ENCODE results near the gene NFATC4. TPM values are rescaled to one million over a fixed set of nuclear protein-coding genes. Genes with fewer than 3 reads are reported as not detected.
A peak's percentile ranks its signal among the peaks of the same experiment; 100 is the strongest.

NFATC4 gene
- total and polyA plus RNA-seq, 12 donors, result 3.0 to 69.2 (median 9.9) TPM

DNA sequence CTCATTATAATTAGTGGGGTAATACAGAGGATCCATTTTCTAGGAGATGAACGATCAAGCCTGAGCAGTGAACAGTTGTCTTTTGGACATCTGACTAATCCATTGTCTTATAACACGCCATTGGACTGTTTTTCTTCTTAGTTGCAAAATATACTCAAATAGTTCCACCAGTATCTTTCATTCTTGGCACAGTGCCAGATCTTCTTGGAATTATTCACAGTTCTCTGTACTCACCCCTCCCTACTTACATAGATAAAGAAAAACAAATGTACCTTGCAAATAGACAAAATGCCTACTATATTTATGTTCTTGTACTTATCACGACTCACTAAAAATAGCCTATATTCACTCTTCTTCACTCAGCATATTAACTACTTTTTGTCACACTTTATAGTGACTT lies 57.7 kb downstream of the NFATC4 start:
- Histone ChIP-seq H3K9me3 (no peaks in the 10 kb centered on the region), H3K4me1 (peaks cover 0 to 36% (median 23%) of the 10 kb centered on the region in 9 donors), H3K4me3 (no peak overlapping the region), H3K27me3 (no peaks in the 10 kb centered on the region), H3K27ac (peak overlapping the region in 8 of 10 donors; percentile 21 to 77 (median 48)), H3K36me3 (no peaks in the 10 kb centered on the region)
- TF ChIP-seq, protein P1, sequence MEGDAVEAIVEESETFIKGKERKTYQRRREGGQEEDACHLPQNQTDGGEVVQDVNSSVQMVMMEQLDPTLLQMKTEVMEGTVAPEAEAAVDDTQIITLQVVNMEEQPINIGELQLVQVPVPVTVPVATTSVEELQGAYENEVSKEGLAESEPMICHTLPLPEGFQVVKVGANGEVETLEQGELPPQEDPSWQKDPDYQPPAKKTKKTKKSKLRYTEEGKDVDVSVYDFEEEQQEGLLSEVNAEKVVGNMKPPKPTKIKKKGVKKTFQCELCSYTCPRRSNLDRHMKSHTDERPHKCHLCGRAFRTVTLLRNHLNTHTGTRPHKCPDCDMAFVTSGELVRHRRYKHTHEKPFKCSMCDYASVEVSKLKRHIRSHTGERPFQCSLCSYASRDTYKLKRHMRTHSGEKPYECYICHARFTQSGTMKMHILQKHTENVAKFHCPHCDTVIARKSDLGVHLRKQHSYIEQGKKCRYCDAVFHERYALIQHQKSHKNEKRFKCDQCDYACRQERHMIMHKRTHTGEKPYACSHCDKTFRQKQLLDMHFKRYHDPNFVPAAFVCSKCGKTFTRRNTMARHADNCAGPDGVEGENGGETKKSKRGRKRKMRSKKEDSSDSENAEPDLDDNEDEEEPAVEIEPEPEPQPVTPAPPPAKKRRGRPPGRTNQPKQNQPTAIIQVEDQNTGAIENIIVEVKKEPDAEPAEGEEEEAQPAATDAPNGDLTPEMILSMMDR (IDR thresholded peaks at IDR 0.05), result no peak
- DNase-seq (no peak), ATAC-seq (no peak)
- WGBS, 2 donors, result 21 to 32% methylated on average over 3 of the region's 3 CpGs
- intact Hi-C loops (cut with DNase I), result loop anchor here in 1 of 10 donors (5.0 kb wide), 1 partner anchor 93 kb away; no protein-coding TSS in a partner anchor

DNA sequence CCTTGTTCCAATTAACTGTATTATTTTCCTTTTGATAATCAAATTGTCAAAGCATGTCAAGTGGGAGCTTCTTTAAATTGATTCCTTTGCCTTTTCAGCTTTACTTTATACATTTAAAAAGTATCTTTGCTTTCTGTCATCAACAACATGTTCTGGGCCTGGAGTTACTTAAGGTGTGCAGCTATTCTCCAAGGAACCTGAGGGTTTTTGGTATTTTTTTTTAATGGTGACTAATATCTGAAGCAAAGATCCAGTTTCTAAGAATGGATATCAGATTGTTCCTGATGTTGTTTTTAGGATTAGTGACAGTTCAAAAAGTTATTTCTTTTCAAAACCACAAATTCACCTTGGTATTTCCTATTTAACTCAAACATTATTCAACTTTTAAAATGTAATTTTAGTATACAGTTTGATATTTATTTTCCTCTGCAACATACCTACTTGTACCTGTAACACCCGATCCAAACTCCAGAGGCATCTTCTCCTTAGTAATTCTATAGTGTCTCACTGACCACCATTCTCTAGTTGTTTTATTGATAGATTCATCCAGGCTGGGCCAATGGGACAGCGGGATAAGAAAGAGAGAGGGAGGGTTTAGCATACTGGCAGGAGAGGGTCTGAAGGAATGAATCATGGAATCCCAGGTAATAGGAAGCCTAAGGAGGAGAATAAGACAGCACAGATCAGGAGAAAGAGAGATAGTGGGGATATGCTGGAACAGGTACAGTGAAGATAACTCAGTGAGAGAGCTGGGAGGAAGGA lies 58.3 kb downstream of the NFATC4 start:
- peaks cover 3 to 42% (median 29%) of the 10 kb centered on the region in 9 donors for H3K4me1 ChIP-seq
- DNase-seq, result no peak

DNA sequence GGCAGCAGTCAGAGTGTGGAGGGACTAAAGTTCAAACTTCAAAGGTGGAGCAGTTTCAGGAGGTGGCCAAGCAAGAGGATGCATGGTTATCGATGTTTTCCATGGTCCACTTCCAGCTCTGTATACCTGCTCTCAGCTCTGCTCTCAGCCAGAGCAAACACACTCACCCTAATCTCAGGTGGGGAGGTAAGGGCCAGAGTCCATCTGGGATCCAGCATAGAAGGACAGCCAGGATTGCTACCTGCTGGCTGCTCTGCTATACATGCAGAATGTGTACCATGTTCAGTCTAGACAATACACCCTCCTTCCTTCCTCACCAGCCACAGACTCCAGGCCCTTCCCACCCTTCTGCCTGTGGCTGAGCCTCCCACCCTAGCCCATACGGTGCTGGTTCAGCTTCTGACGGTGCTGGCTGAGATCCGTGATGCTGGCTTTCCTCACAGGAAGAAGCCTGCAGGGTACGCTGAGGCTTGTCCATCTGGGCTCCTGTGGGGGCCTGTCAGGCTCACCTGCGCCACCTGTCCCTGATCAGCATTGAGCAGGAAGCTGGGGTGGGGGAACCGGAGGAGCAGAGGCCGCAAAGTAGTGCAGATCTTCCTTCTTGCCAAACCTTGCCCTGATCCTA lies 59.0 kb downstream of the NFATC4 start:
- Histone ChIP-seq H3K27me3 (no peaks in the 10 kb centered on the region), H3K9me3 (no peaks in the 10 kb centered on the region), H3K4me1 (peaks cover 10 to 49% (median 36%) of the 10 kb centered on the region in 9 donors), H3K4me3 (no peak overlapping the region), H3K36me3 (peaks cover 0 to 12% (median 3%) of the 10 kb centered on the region in 9 donors), H3K27ac (peak overlapping the region in 1 of 10 donors; percentile 2)
- WGBS, 2 donors, result 86 to 89% methylated on average over 8 of the region's 8 CpGs
- ATAC-seq, result no peak
- intact Hi-C loops (cut with DNase I), result loop anchor here in 1 of 10 donors (5.0 kb wide), 1 partner anchor 95 kb away; no protein-coding TSS in a partner anchor
- DNase-seq, result no peak
- TF ChIP-seq, protein P1 (IDR thresholded peaks at IDR 0.05), result no peak

More for the DNA sequence above, 58.3 kb downstream of the NFATC4 start:
- TF ChIP-seq, protein P1 (IDR thresholded peaks at IDR 0.05), result no peak
- Histone ChIP-seq H3K36me3 (peaks cover 0 to 5% (median 0%) of the 10 kb centered on the region in 9 donors), H3K27me3 (no peaks in the 10 kb centered on the region), H3K9me3 (no peaks in the 10 kb centered on the region), H3K27ac (peak overlapping the region in 5 of 10 donors; percentile 34 to 77 (median 63)), H3K4me3 (no peak overlapping the region)
- ATAC-seq, result no peak
- 88 to 89% methylated on average over 2 of the region's 2 CpGs for WGBS, 2 donors
- intact Hi-C loops (cut with DNase I), result loop anchor here in 1 of 10 donors (5.0 kb wide), 1 partner anchor 94 kb away; no protein-coding TSS in a partner anchor
